K562 (cell line): ENCODE data around the gene LRIF1. TPM values are rescaled to one million over a fixed set of nuclear protein-coding genes. Genes with fewer than 3 reads are reported as not detected.
"Not testable (repeated sequence)": the region's sequence is repeated elsewhere in the genome, so short reads cannot be mapped to it uniquely, and the experiment has no call there.

Experiments used
- ATAC-seq: fragments of 200-7000 bp; cut with Tn5 transposase; 3 replicates; pipeline ENCODE4 v1.9.1; 2020; ENCODE audit warnings: moderate library complexity
- BruUV-seq: library from RNA; stranded (reverse); fragments of 400-500 nt; replicated peaks from 2 replicates; lab custom pipeline; 2021; lab: Mats Ljungman, UMichigan
- CTCF ChIA-PET: fragments of 300-600 bp; formaldehyde crosslinking; extraction: SDS; loops from one replicate; lab custom pipeline; 2021; ENCODE audit warnings: low intra/inter-chr PET ratio; lab: Yijun Ruan, JAX
- POLR2A ChIA-PET: fragments of 300-600, 350-650 bp; sonication (Branson Sonifier 250); formaldehyde crosslinking; extraction: SDS; loops from one replicate; lab custom pipeline; 2021; ENCODE audit warnings: antibody characterized with exemption, inconsistent platforms; lab: Yijun Ruan, JAX
- DNase-seq, 4 experiments: peaks; one replicate each; pipeline versions ENCODE4 v3.0.0 to v3.0.0-alpha.2; 2011 to 2018; ENCODE audit warnings: low spot score in 3 of 4, mixed read lengths in 3 of 4; ENCODE audit errors: extremely low read depth in 1 of 4
- FAIRE-seq: peaks from 2 replicates; lab custom pipeline; 2011; peaks lifted over from hg19 to GRCh38; lab: Jason Lieb, UNC
- H2AFZ ChIP-seq: 2 replicates; pipeline ENCODE4 v1.6.0; 2011; ENCODE audit warnings: low read depth, low read length, control low read depth, inconsistent platforms
- H3K27ac ChIP-seq: fragments of 200-600 bp; 3 replicates; pipeline ENCODE4 v1.8.0; 2011; ENCODE audit warnings: low read depth, mild to moderate bottlenecking, control low read depth, inconsistent platforms, low read length, moderate library complexity, mixed read lengths; ENCODE audit errors: extremely low read depth
- H3K27me3 ChIP-seq, 2 experiments: fragments of 300-600 bp in 1 of 2; 2 replicates in 1 of 2; 3 replicates in 1 of 2; pipeline versions ENCODE4 v1.6.0 to v1.8.0; 2011; ENCODE audit warnings: inconsistent platforms in 2 of 2, low read length in 2 of 2, mild to moderate bottlenecking in 1 of 2, mixed read lengths in 1 of 2, moderate library complexity in 1 of 2; ENCODE audit not compliant: control insufficient read depth in 2 of 2, insufficient read depth in 2 of 2
- H3K36me3 ChIP-seq: fragments of 300-600 bp; 3 replicates; pipeline ENCODE4 v1.8.0; 2011; ENCODE audit warnings: mild to moderate bottlenecking, low read length, inconsistent platforms; ENCODE audit not compliant: control insufficient read depth, insufficient read depth
- H3K4me1 ChIP-seq, 2 experiments: fragments of 200-600 bp in 1 of 2; replicated peaks in 1 of 2; 2 replicates in 1 of 2; 3 replicates in 1 of 2; pipeline versions ENCODE4 v1.5.1 to v1.8.0; 2011; ENCODE audit warnings: inconsistent platforms in 2 of 2, low read length in 2 of 2, mild to moderate bottlenecking in 1 of 2, mixed read lengths in 1 of 2, moderate library complexity in 1 of 2; ENCODE audit not compliant: control insufficient read depth in 2 of 2, insufficient read depth in 2 of 2
- H3K4me2 ChIP-seq: 2 replicates; pipeline ENCODE4 v1.6.1; 2011; ENCODE audit warnings: low read length, control low read depth, inconsistent platforms, mixed read lengths; ENCODE audit not compliant: insufficient read depth
- H3K4me3 ChIP-seq: fragments of 200-600 bp; sonication (generic), shearing (Covaris generic); 2 replicates; pipeline ENCODE4 v1.5.1; 2016; ENCODE audit warnings: control low read depth, inconsistent platforms
- H3K79me2 ChIP-seq: fragments of 200-600 bp; 3 replicates; pipeline ENCODE4 v1.8.0; 2011; ENCODE audit warnings: low read length, inconsistent platforms; ENCODE audit not compliant: control insufficient read depth, insufficient read depth
- H3K9ac ChIP-seq, 2 experiments: 2 replicates each; pipeline versions ENCODE4 v1.6.0 to v1.6.1; 2011; ENCODE audit warnings: low read depth in 2 of 2, low read length in 2 of 2, control low read depth in 1 of 2, inconsistent platforms in 1 of 2, mild to moderate bottlenecking in 1 of 2, mixed read lengths in 1 of 2; ENCODE audit not compliant: insufficient read depth in 1 of 2
- H3K9me1 ChIP-seq: one replicate; pipeline ENCODE4 v1.6.0; 2011; ENCODE audit warnings: inconsistent platforms, mild to moderate bottlenecking, low read length, moderate library complexity; ENCODE audit not compliant: control insufficient read depth, insufficient read depth
- H3K9me3 ChIP-seq: replicated peaks from 2 replicates; pipeline ENCODE4 v1.5.1; 2011; ENCODE audit warnings: low read depth, low read length, inconsistent platforms; ENCODE audit not compliant: control insufficient read depth, insufficient read depth
- H4K20me1 ChIP-seq: replicated peaks from 2 replicates; pipeline ENCODE4 v1.6.1; 2011; ENCODE audit warnings: low read length, inconsistent platforms, mixed read lengths; ENCODE audit not compliant: control insufficient read depth, insufficient read depth
- BRF2 ChIP-seq: IDR thresholded peaks from 3 replicates; pipeline ENCODE4 v1.6.1; 2011; ENCODE audit warnings: borderline replicate concordance, mild to moderate bottlenecking; ENCODE audit not compliant: insufficient read length, insufficient read depth
- ZNF282 ChIP-seq: sonication (generic); formaldehyde crosslinking; IDR thresholded peaks from 2 replicates; pipeline ENCODE4 v1.8.1; 2023; ENCODE audit warnings: missing genetic modification reagents
- ZNF354B ChIP-seq: fragments of 250-450 bp; sonication (Bioruptor Pico); IDR thresholded peaks from 2 replicates; pipeline ENCODE4 v1.4.0; 2020
- ZZZ3 ChIP-seq: fragments of 450-650 bp; IDR thresholded peaks from 2 replicates; pipeline ENCODE4 v1.6.1; 2016; ENCODE audit warnings: antibody characterized with exemption, mild to moderate bottlenecking, moderate library complexity
- WGBS: fragments of 100-300 bp; shearing (Covaris generic); methylation state at CpG from one replicate; pipeline ENCODE4 v1.1.6; 2016; ENCODE audit warnings: low coverage, mixed read lengths; ENCODE audit not compliant: insufficient coverage; ENCODE audit errors: missing lambda C conversion rate; 5-methylcytosine and 5-hydroxymethylcytosine counted together
- in situ Hi-C: fragments of 300-500 bp; cut with MboI; formaldehyde crosslinking; loops from 4 replicates; pipeline ENCODE4 v1.15.0; 2018; ENCODE audit warnings: inconsistent platforms, mixed read lengths
- intact Hi-C: fragments of 100-400 bp; cut with micrococcal nuclease; formaldehyde crosslinking; loops from 2 replicates; pipeline ENCODE4 v1.14.2; 2022
- polyA plus RNA-seq, 8 experiments: library from polyadenylated mRNA; depleted of rRNA in 4 of 8; stranded (reverse) in 5 of 8; unstranded in 3 of 8; fragments of >200 nt; fragmentation: Nextera tagmentation in 2 of 8; fragmentation: Illumina TruSeq in 1 of 8; extraction: Ambion mirVana in 2 of 8; extraction: Trizol in 1 of 8; gene quantifications; 2 replicates each; pipeline versions ENCODE4 v1.2.1 to v1.2.3, GENCODE V29; 2011 to 2014; ENCODE audit warnings: inconsistent platforms in 1 of 8, missing spikeins in 1 of 8
- total RNA-seq, 7 experiments: library from RNA; depleted of rRNA in 6 of 7; stranded (reverse); fragments of >200 nt in 6 of 7; fragmentation: Illumina TruSeq in 2 of 7; extraction: Trizol in 2 of 7; gene quantifications; 2 replicates each; pipeline versions ENCODE4 v1.2.1 to v1.2.3, GENCODE V29; 2011 to 2021; ENCODE audit warnings: low replicate concordance in 1 of 7
- TF ChIP-seq, protein P1 (sequence below): fragments of 450-650 bp; formaldehyde crosslinking; IDR thresholded peaks from 2 replicates; pipeline ENCODE4 v1.4.0; 2020; ENCODE audit warnings: mild to moderate bottlenecking, moderate library complexity
- TF ChIP-seq, protein P2 (sequence below): fragments of 250-450 bp; sonication (Bioruptor Pico); IDR thresholded peaks from 2 replicates; pipeline ENCODE4 v1.8.0; 2021; ENCODE audit warnings: borderline replicate concordance, mild to moderate bottlenecking, moderate library complexity; ENCODE audit not compliant: poor library complexity, severe bottlenecking

Gene LRIF1
- total and polyA plus RNA-seq, 9 of the 15 experiments (the other 6 are each of a cell fraction or from before 2014, with no cell fraction given) = 35.6 to 88.8 (median 74.1) TPM

DNA sequence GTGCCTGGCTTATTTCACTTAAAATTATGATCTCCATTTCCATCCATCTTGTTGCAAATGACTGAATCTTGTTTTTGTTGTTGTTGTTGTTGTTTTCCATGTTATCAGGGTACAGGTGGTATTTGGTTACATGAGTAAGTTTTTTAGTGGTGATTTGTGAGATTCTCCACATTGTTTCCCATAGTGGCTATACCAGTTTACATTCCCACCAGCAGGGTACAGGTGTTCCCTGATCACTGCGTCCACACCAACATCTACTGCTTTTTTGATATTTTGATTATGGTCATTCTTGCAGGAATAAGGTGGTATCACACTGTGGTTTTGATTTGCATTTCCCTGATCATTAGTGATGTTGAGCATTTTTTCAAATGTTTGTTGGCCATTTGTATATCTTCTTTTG is 27.6 kb upstream of the LRIF1 start:
- H3K36me3 ChIP-seq, ATAC-seq, H3K4me2 ChIP-seq, H3K9ac ChIP-seq, POLR2A ChIA-PET, H3K79me2 ChIP-seq, FAIRE-seq, H3K4me1 ChIP-seq, BruUV-seq, DNase-seq, H2AFZ ChIP-seq, H3K9me1 ChIP-seq, H3K4me3 ChIP-seq, H3K9me3 ChIP-seq, H4K20me1 ChIP-seq, H3K27ac ChIP-seq, H3K27me3 ChIP-seq: not testable (repeated sequence)
- CTCF ChIA-PET = interaction anchor here (1.6 to 2.2 kb wide), 2 partner anchors 361 to 467 kb away, joined by 3 to 9 read pairs; no protein-coding TSS in a partner anchor
- WGBS = 6% methylated on average over 1 of the region's 1 CpG
- intact Hi-C loops (loop anchor here (5.0 kb wide), 1 partner anchor 374 kb away; no protein-coding TSS in a partner anchor), in situ Hi-C loops (loop anchor here (10.0 kb wide), 2 partner anchors 206 to 476 kb away; partner anchors contain the start of gene KCNA10)

DNA sequence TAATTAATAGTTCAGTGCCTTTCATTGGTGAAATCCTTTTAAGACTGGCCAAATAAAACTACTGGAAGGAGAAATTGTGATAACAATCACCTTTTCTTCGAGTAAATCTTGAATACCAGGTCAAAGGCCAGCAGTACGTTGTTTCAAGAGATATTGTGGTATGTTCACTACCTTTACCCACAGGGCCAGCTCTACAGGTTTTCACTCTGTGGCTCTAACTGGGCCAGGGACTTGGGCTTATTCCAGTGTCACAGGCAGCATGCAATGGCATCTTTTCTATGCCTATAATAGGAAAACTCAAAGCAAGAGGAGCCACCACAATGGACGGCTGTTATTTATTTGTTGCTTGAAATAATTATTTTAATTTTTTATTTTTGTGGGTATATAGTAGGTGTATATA is 26.8 kb upstream of the LRIF1 start:
- no peak for DNase-seq
- H3K4me3 ChIP-seq = no peak overlapping the region
- H3K4me2 ChIP-seq = no peak overlapping the region
- no peak for FAIRE-seq
- TF ChIP-seq, protein P1, sequence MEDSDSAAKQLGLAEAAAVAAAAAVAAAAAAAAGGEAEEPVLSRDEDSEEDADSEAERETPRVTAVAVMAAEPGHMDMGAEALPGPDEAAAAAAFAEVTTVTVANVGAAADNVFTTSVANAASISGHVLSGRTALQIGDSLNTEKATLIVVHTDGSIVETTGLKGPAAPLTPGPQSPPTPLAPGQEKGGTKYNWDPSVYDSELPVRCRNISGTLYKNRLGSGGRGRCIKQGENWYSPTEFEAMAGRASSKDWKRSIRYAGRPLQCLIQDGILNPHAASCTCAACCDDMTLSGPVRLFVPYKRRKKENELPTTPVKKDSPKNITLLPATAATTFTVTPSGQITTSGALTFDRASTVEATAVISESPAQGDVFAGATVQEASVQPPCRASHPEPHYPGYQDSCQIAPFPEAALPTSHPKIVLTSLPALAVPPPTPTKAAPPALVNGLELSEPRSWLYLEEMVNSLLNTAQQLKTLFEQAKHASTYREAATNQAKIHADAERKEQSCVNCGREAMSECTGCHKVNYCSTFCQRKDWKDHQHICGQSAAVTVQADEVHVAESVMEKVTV (CRISPR knock-in tag) = no peak
- no peak for TF ChIP-seq ZNF354B
- TF ChIP-seq BRF2 = no peak
- TF ChIP-seq ZZZ3 = no peak
- TF ChIP-seq, protein P2, sequence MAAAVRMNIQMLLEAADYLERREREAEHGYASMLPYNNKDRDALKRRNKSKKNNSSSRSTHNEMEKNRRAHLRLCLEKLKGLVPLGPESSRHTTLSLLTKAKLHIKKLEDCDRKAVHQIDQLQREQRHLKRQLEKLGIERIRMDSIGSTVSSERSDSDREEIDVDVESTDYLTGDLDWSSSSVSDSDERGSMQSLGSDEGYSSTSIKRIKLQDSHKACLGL (CRISPR knock-in tag) = no peak
- TF ChIP-seq ZNF282 (CRISPR knock-in tag) = no peak
- H2AFZ ChIP-seq = no peak overlapping the region
- H3K36me3 ChIP-seq = no peaks in the 10 kb centered on the region
- no peak overlapping the region for H3K9ac ChIP-seq
- H4K20me1 ChIP-seq = no peaks in the 10 kb centered on the region
- no peak for ATAC-seq
- peaks cover 0 to 12% of the 10 kb centered on the region in 2 experiments; a peak in 2 of 5 replicates for H3K27me3 ChIP-seq
- no peaks in the 10 kb centered on the region for H3K79me2 ChIP-seq
- POLR2A ChIA-PET = no interaction called here
- intact Hi-C loops (loop anchor here (5.0 kb wide), 1 partner anchor 373 kb away; no protein-coding TSS in a partner anchor), in situ Hi-C loops (loop anchor here (10.0 kb wide), 2 partner anchors 206 to 476 kb away; partner anchors contain the start of gene KCNA10)
- H3K9me1 ChIP-seq = no peaks in the 10 kb centered on the region
- CTCF ChIA-PET = no interaction called here
- WGBS = 5% methylated on average over 3 of the region's 3 CpGs
- BruUV-seq = no TSS peak
- no peaks in the 10 kb centered on the region for H3K9me3 ChIP-seq
- no peaks in the 10 kb centered on the region for H3K4me1 ChIP-seq
- no peak overlapping the region for H3K27ac ChIP-seq
